Measurements from ENCODE around the gene CCNJL.

DNA sequence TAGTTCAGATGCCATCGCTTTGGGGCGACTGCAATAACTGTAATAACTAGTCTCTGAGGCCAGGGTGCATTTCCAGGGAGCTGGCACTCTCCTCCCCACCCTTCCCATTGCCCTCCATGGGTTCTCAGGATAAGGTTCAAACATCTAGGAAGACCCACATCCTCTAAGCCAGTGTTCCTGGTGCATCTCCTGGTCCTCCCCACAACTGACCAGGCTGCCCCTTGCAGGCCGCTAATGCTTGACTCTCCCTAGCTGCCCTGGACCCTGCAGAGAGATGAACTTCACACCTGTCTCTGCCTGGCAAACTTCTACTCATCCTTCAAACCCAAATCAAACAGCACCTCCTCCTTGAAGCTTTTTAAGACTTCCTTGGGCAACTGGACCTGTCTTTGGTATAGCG lies 15.9 kb downstream of the CCNJL start:
- no peak for TF ChIP-seq RFX5 (IDR thresholded peaks at IDR 0.05)
- no peak for TF ChIP-seq HOXA7 (CRISPR knock-in tag; IDR thresholded peaks at IDR 0.05)
- TF ChIP-seq, protein P1, sequence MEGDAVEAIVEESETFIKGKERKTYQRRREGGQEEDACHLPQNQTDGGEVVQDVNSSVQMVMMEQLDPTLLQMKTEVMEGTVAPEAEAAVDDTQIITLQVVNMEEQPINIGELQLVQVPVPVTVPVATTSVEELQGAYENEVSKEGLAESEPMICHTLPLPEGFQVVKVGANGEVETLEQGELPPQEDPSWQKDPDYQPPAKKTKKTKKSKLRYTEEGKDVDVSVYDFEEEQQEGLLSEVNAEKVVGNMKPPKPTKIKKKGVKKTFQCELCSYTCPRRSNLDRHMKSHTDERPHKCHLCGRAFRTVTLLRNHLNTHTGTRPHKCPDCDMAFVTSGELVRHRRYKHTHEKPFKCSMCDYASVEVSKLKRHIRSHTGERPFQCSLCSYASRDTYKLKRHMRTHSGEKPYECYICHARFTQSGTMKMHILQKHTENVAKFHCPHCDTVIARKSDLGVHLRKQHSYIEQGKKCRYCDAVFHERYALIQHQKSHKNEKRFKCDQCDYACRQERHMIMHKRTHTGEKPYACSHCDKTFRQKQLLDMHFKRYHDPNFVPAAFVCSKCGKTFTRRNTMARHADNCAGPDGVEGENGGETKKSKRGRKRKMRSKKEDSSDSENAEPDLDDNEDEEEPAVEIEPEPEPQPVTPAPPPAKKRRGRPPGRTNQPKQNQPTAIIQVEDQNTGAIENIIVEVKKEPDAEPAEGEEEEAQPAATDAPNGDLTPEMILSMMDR (IDR thresholded peaks at IDR 0.05): no peak
- TF ChIP-seq, protein P2, sequence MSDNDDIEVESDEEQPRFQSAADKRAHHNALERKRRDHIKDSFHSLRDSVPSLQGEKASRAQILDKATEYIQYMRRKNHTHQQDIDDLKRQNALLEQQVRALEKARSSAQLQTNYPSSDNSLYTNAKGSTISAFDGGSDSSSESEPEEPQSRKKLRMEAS (IDR thresholded peaks at IDR 0.05): no peak
- TF ChIP-seq, protein P3, sequence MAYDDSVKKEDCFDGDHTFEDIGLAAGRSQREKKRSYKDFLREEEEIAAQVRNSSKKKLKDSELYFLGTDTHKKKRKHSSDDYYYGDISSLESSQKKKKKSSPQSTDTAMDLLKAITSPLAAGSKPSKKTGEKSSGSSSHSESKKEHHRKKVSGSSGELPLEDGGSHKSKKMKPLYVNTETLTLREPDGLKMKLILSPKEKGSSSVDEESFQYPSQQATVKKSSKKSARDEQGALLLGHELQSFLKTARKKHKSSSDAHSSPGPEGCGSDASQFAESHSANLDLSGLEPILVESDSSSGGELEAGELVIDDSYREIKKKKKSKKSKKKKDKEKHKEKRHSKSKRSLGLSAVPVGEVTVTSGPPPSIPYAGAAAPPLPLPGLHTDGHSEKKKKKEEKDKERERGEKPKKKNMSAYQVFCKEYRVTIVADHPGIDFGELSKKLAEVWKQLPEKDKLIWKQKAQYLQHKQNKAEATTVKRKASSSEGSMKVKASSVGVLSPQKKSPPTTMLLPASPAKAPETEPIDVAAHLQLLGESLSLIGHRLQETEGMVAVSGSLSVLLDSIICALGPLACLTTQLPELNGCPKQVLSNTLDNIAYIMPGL (CRISPR knock-in tag; IDR thresholded peaks at IDR 0.05; ENCODE audit: borderline replicate concordance): no peak
- TF ChIP-seq CHD4 (IDR thresholded peaks at IDR 0.05; ENCODE audit: borderline replicate concordance): no peak
- no peak for TF ChIP-seq MAZ (IDR thresholded peaks at IDR 0.05; ENCODE audit: borderline replicate concordance, low read depth, low read length)
- no peak for TF ChIP-seq CHD2 (IDR thresholded peaks at IDR 0.05; ENCODE audit: low read length, partially characterized antibody)
- no peak for TF ChIP-seq EP300 (IDR thresholded peaks at IDR 0.05)
- TF ChIP-seq, protein P4, sequence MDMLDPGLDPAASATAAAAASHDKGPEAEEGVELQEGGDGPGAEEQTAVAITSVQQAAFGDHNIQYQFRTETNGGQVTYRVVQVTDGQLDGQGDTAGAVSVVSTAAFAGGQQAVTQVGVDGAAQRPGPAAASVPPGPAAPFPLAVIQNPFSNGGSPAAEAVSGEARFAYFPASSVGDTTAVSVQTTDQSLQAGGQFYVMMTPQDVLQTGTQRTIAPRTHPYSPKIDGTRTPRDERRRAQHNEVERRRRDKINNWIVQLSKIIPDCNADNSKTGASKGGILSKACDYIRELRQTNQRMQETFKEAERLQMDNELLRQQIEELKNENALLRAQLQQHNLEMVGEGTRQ (IDR thresholded peaks at IDR 0.05): no peak
- TF ChIP-seq RNF2 (IDR thresholded peaks at IDR 0.05; ENCODE audit: borderline replicate concordance, low read depth): no peak
- no peak for TF ChIP-seq ESRRA (IDR thresholded peaks at IDR 0.05; ENCODE audit: borderline replicate concordance, low read length)
- no peak for TF ChIP-seq SMC3 (IDR thresholded peaks at IDR 0.05)

Data from A549 (cell line).